Measurements from ENCODE around the gene MRPL44. TPM values are rescaled to one million over a fixed set of nuclear protein-coding genes. Genes with fewer than 3 reads are reported as not detected.
A peak's percentile ranks its signal among the peaks of the same experiment; 100 is the strongest.

The MRPL44 gene
- total and polyA plus RNA-seq, 2 of the 13 experiments (the other 11 are each of a cell fraction or from before 2014, with no cell fraction given): 38.4 to 78.0 TPM

DNA sequence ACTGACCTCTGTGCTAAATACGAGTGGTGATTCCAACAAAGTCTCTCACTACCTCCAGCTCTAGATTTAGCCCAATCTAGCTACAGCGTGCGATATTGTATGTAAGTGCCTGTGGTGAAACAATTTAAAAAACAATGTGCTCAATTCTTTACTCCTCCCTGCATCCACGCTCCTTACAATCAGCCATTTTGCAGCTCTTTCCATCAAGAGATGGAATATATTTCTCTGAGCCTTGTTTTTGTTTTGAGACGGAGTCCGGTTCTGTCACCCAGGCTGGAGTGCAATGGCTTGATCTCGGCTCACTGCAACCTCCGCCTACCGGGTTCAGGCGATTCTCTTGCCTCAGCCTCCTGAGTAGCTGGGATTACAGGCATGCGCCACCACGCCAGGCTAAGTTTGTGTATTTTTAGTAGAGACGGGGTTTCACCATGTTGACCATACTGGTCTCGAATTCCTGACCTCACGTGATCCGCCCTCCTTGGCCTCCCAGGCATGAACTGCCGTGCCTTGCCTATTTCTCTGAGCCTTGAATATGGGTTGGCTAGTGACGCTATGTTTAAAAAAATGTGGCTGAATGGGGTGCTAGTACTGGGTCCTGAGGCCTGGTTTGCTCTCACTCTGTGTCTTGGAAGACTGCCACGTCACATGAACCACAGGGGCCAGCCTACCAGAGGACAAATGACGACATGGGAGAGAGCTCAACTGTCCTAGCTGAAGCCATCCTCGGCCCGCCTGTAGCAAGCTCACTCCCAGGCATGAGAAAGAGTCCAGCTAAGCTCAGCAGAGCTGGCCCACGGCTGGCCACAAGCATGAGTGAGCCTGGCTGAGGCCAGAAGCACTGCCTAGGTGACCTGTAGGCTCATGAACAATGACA is 26.9 kb upstream of the MRPL44 start (continued):
- TF ChIP-seq ZBED4 (CRISPR knock-in tag; IDR thresholded peaks at IDR 0.05; ENCODE audit: borderline replicate concordance) (peak; percentile 55), BATF2 (CRISPR knock-in tag; IDR thresholded peaks at IDR 0.05) (no peak), ZSCAN25 (CRISPR knock-in tag; IDR thresholded peaks at IDR 0.05) (peak; percentile 63), ZNF468 (CRISPR knock-in tag; IDR thresholded peaks at IDR 0.05) (no peak)

Measured in HepG2 (cell line).